ENCODE results near the gene GLDC. TPM values are rescaled to one million over a fixed set of nuclear protein-coding genes. Genes with fewer than 3 reads are reported as not detected.

The GLDC gene
- total RNA-seq, 1 experiment from 2014 or later, result 5.1 TPM

DNA sequence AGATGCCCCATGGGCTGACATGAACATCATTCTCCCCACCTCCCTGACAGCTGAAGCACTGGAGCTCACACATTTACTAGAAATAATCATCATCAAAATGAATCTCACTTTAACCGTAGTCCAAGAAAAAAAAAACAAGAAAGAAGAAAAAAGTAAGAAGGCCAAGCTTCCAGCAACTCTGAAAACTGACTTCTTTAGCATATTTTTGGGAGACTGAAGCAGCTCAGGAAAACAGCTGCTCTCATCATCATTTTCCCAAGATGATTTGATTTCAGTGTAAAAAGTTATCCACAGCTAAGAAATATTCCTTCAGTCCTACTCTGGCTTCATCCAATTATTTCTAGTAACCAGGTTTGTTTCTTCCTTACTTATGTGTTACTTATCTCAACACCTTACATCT, 91.7 kb downstream of the GLDC start:
- H3K4me1 Mint-ChIP-seq (ENCODE audit: low read depth, unreplicated experiment), result no peaks in the 10 kb centered on the region
- H3K36me3 Mint-ChIP-seq (ENCODE audit: insufficient read depth, unreplicated experiment), result no peaks in the 10 kb centered on the region
- no peak overlapping the region for H3K4me3 Mint-ChIP-seq (ENCODE audit: low read depth, unreplicated experiment)
- BruUV-seq (replicated peaks), result no TSS peak
- H3K27me3 Mint-ChIP-seq (ENCODE audit: unreplicated experiment), result no peaks in the 10 kb centered on the region
- CTCF ChIA-PET, result no interaction called here
- H3K27ac Mint-ChIP-seq (ENCODE audit: unreplicated experiment), result no peak overlapping the region
- TF ChIP-seq, protein P1, sequence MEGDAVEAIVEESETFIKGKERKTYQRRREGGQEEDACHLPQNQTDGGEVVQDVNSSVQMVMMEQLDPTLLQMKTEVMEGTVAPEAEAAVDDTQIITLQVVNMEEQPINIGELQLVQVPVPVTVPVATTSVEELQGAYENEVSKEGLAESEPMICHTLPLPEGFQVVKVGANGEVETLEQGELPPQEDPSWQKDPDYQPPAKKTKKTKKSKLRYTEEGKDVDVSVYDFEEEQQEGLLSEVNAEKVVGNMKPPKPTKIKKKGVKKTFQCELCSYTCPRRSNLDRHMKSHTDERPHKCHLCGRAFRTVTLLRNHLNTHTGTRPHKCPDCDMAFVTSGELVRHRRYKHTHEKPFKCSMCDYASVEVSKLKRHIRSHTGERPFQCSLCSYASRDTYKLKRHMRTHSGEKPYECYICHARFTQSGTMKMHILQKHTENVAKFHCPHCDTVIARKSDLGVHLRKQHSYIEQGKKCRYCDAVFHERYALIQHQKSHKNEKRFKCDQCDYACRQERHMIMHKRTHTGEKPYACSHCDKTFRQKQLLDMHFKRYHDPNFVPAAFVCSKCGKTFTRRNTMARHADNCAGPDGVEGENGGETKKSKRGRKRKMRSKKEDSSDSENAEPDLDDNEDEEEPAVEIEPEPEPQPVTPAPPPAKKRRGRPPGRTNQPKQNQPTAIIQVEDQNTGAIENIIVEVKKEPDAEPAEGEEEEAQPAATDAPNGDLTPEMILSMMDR (IDR thresholded peaks at IDR 0.05; ENCODE audit: unreplicated experiment), result no peak
- no peak for DNase-seq
- no peaks in the 10 kb centered on the region for H3K9me3 Mint-ChIP-seq (ENCODE audit: low read depth, unreplicated experiment)
- intact Hi-C loops (cut with micrococcal nuclease; ENCODE audit: unreplicated experiment), result no loop called here

DNA sequence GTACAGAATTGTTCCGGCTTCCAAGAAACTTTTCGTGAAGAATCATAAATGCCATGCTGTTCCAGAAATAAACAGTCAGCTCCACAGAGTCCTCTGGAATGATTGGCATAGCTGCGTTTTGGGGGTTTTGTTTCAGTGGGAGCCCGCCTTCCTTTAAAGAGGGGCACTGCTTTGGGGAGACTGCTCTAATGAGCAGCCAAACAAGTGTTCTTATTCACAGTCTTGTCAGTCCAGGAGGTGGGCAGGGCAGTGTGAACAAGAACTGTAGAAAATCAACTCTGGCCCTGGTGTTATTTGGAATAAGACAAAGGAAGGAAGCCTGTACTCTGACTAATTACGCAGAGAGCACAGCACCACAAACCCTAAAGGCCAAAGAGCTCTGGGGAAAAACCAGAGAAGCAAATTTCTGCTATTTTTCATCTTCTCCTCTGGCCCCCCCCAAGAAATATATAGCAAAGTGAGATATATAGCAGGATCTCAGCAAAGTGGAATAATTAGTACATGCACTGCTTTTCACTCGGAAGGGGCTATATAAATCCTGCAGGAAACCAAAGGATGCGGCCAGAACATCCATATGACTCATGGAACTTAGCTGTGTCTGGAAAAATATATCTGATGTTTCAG, 92.9 kb downstream of the GLDC start:
- intact Hi-C loops (cut with micrococcal nuclease; ENCODE audit: unreplicated experiment), result no loop called here
- CTCF ChIA-PET, result no interaction called here
- H3K4me1 Mint-ChIP-seq (ENCODE audit: low read depth, unreplicated experiment), result no peaks in the 10 kb centered on the region
- H3K9me3 Mint-ChIP-seq (ENCODE audit: low read depth, unreplicated experiment), result no peaks in the 10 kb centered on the region
- H3K36me3 Mint-ChIP-seq (ENCODE audit: insufficient read depth, unreplicated experiment), result no peaks in the 10 kb centered on the region
- TF ChIP-seq, protein P1 (IDR thresholded peaks at IDR 0.05; ENCODE audit: unreplicated experiment), result no peak
- BruUV-seq (replicated peaks), result no TSS peak
- H3K27me3 Mint-ChIP-seq (ENCODE audit: unreplicated experiment), result no peaks in the 10 kb centered on the region
- no peak for DNase-seq
- H3K4me3 Mint-ChIP-seq (ENCODE audit: low read depth, unreplicated experiment), result no peak overlapping the region
- no peak overlapping the region for H3K27ac Mint-ChIP-seq (ENCODE audit: unreplicated experiment)

DNA sequence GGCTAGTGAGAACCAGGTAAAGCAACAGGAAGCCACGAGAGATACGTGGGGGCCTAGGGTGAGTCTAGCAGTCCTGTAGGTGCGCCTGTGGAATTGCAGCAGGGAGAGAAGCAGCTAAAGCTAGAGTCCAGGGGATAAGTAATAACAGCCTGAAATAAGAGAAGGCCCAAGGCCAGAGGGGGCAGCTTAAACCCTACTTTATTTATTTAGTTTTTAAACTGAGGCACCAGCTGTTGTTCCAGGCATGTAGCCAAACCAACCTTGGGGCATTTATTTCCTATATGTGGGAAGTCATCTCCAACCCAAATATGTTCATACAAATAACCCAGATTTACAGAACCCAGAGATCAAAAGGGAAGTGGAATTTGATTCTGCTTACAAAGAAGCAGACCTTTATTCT, 93.5 kb downstream of the GLDC start:
- no peaks in the 10 kb centered on the region for H3K4me1 Mint-ChIP-seq (ENCODE audit: low read depth, unreplicated experiment)
- H3K36me3 Mint-ChIP-seq (ENCODE audit: insufficient read depth, unreplicated experiment), result no peaks in the 10 kb centered on the region
- TF ChIP-seq, protein P1 (IDR thresholded peaks at IDR 0.05; ENCODE audit: unreplicated experiment), result no peak
- CTCF ChIA-PET, result no interaction called here
- no peak overlapping the region for H3K4me3 Mint-ChIP-seq (ENCODE audit: low read depth, unreplicated experiment)
- BruUV-seq (replicated peaks), result no TSS peak
- no peaks in the 10 kb centered on the region for H3K27me3 Mint-ChIP-seq (ENCODE audit: unreplicated experiment)
- intact Hi-C loops (cut with micrococcal nuclease; ENCODE audit: unreplicated experiment), result no loop called here
- no peak for DNase-seq
- H3K27ac Mint-ChIP-seq (ENCODE audit: unreplicated experiment), result no peak overlapping the region
- H3K9me3 Mint-ChIP-seq (ENCODE audit: low read depth, unreplicated experiment), result no peaks in the 10 kb centered on the region

DNA sequence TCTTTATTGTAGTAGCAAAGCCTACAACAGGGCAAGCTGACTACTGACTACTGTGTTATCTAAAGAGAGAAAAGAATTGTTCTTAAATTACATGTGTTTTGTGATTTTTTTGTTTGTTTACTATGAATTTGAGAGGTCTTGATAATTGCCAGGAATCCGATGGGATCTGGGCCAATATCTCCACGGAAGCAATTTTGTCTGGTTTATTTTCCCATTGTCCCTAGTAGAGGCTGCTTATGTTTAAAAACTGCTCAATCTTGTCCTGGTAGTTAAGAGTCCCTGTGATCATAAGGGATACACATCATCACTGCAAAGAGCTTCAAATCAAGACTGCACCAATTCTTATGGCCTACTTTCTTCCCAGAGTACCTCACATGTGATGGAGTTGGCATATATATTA, 94.4 kb downstream of the GLDC start:
- Mint-ChIP-seq H3K9me3 (ENCODE audit: low read depth, unreplicated experiment) (no peaks in the 10 kb centered on the region), H3K36me3 (ENCODE audit: insufficient read depth, unreplicated experiment) (no peaks in the 10 kb centered on the region), H3K4me3 (ENCODE audit: low read depth, unreplicated experiment) (no peak overlapping the region), H3K27ac (ENCODE audit: unreplicated experiment) (no peak overlapping the region), H3K4me1 (ENCODE audit: low read depth, unreplicated experiment) (no peaks in the 10 kb centered on the region), H3K27me3 (ENCODE audit: unreplicated experiment) (no peaks in the 10 kb centered on the region)
- CTCF ChIA-PET, result no interaction called here
- no peak for DNase-seq
- BruUV-seq (replicated peaks), result no TSS peak
- TF ChIP-seq, protein P1 (IDR thresholded peaks at IDR 0.05; ENCODE audit: unreplicated experiment), result no peak
- intact Hi-C loops (cut with micrococcal nuclease; ENCODE audit: unreplicated experiment), result no loop called here
